Liver (tissue), 9 donors: ENCODE data around the gene ARHGEF28. TPM values are rescaled to one million over a fixed set of nuclear protein-coding genes. Genes with fewer than 3 reads are reported as not detected.

Experiments
- DNase-seq: peaks from one replicate; pipeline ENCODE4 v3.0.0-alpha.2; 2017; ENCODE audit warnings: low spot score
- H3K27ac ChIP-seq, 2 donors: one replicate each; pipeline ENCODE4 v1.7.0; 2013; ENCODE audit warnings: inconsistent platforms in 2 of 2, low read length in 2 of 2, control low read depth in 1 of 2, low read depth in 1 of 2, mild to moderate bottlenecking in 1 of 2
- H3K27me3 ChIP-seq, 4 donors: one replicate each; pipeline versions ENCODE4 v1.6.1 to v1.7.0; 2013; ENCODE audit warnings: low read length in 3 of 4, inconsistent platforms in 1 of 4, mild to moderate bottlenecking in 1 of 4, moderate library complexity in 1 of 4; ENCODE audit not compliant: control insufficient read depth in 4 of 4, insufficient read depth in 4 of 4
- H3K36me3 ChIP-seq, 4 donors: one replicate each; pipeline versions ENCODE4 v1.6.1 to v1.7.0; 2013; ENCODE audit warnings: low read length in 3 of 4, mild to moderate bottlenecking in 3 of 4, low read depth in 1 of 4, moderate library complexity in 1 of 4; ENCODE audit not compliant: control insufficient read depth in 4 of 4, insufficient read depth in 3 of 4
- H3K4me1 ChIP-seq, 4 donors: one replicate each; pipeline versions ENCODE4 v1.6.1 to v1.7.0; 2013; ENCODE audit warnings: low read length in 3 of 4, mild to moderate bottlenecking in 3 of 4, moderate library complexity in 1 of 4; ENCODE audit not compliant: control insufficient read depth in 4 of 4, insufficient read depth in 4 of 4
- H3K4me3 ChIP-seq, 3 donors: one replicate each; pipeline versions ENCODE4 v1.6.1 to v1.7.0; 2013; ENCODE audit warnings: low read length in 3 of 3, control low read depth in 1 of 3, low read depth in 1 of 3, mild to moderate bottlenecking in 1 of 3
- H3K9ac ChIP-seq, 2 donors: one replicate each; pipeline ENCODE4 v1.7.0; 2013; ENCODE audit warnings: low read length in 2 of 2, mild to moderate bottlenecking in 2 of 2, moderate library complexity in 2 of 2, control low read depth in 1 of 2, low read depth in 1 of 2
- H3K9me3 ChIP-seq, 4 donors: one replicate each; pipeline versions ENCODE4 v1.6.1 to v1.7.0; 2013; ENCODE audit warnings: low read length in 3 of 4; ENCODE audit not compliant: control insufficient read depth in 4 of 4
- EGR1 ChIP-seq, 2 donors: IDR thresholded peaks; 2 replicates each; pipeline ENCODE4 v1.6.1; 2016 to 2018; ENCODE audit warnings: antibody characterized with exemption in 2 of 2, low read depth in 2 of 2
- FOXA1 ChIP-seq: IDR thresholded peaks from 2 replicates; pipeline ENCODE4 v1.6.1; 2016; ENCODE audit warnings: antibody characterized with exemption
- FOXA2 ChIP-seq: IDR thresholded peaks from 2 replicates; pipeline ENCODE4 v1.6.1; 2016; ENCODE audit warnings: antibody characterized with exemption
- GABPA ChIP-seq, 2 donors: IDR thresholded peaks in 1 of 2; conservative IDR thresholded peaks in 1 of 2; 2 replicates each; pipeline ENCODE4 v1.6.1; 2016; ENCODE audit warnings: antibody characterized with exemption in 2 of 2, mild to moderate bottlenecking in 1 of 2, moderate library complexity in 1 of 2
- HNF4A ChIP-seq, 2 donors: conservative IDR thresholded peaks; 2 replicates each; pipeline ENCODE4 v1.6.1; 2016; ENCODE audit warnings: antibody characterized with exemption in 2 of 2, mild to moderate bottlenecking in 2 of 2
- HNF4G ChIP-seq: IDR thresholded peaks from 2 replicates; pipeline ENCODE4 v1.6.1; 2016; ENCODE audit warnings: antibody characterized with exemption
- JUND ChIP-seq, 2 donors: IDR thresholded peaks; 2 replicates each; pipeline ENCODE4 v1.6.1; 2016; ENCODE audit warnings: antibody characterized with exemption in 2 of 2
- NR2F2 ChIP-seq: IDR thresholded peaks from 2 replicates; pipeline ENCODE4 v1.6.1; 2016; ENCODE audit warnings: antibody characterized with exemption
- RAD21 ChIP-seq, 2 donors: IDR thresholded peaks; 2 replicates each; pipeline ENCODE4 v1.6.1; 2016; ENCODE audit warnings: antibody characterized with exemption in 2 of 2, mild to moderate bottlenecking in 2 of 2
- RXRA ChIP-seq, 2 donors: IDR thresholded peaks; 2 replicates each; pipeline ENCODE4 v1.6.1; 2017 to 2018; ENCODE audit warnings: antibody characterized with exemption in 2 of 2, mild to moderate bottlenecking in 1 of 2
- SP1 ChIP-seq: IDR thresholded peaks from 2 replicates; pipeline ENCODE4 v1.6.1; 2018; ENCODE audit warnings: antibody characterized with exemption, mild to moderate bottlenecking
- TAF1 ChIP-seq: conservative IDR thresholded peaks from 2 replicates; pipeline ENCODE4 v1.6.1; 2016; ENCODE audit warnings: antibody characterized with exemption, mild to moderate bottlenecking
- YY1 ChIP-seq: IDR thresholded peaks from 2 replicates; pipeline ENCODE4 v1.6.1; 2016; ENCODE audit warnings: antibody characterized with exemption, mild to moderate bottlenecking
- WGBS: extraction: QIAGEN DNeasy Blood & Tissue Kit; methylation state at CpG from one replicate; pipeline ENCODE4 v1.1.7; 2013; 5-methylcytosine and 5-hydroxymethylcytosine counted together
- polyA plus RNA-seq, 2 donors: library from polyadenylated mRNA; stranded (reverse) in 1 of 2; unstranded in 1 of 2; fragments of 200-250 nt in 1 of 2; fragments of >200 nt in 1 of 2; fragmentation: Nextera tagmentation in 1 of 2; extraction: Ambion mirVana in 1 of 2; gene quantifications; one replicate each; pipeline versions ENCODE4 v1.2.1 to v1.2.3, GENCODE V29; 2013 to 2015
- total RNA-seq, 2 donors: library from RNA; depleted of rRNA; stranded (reverse); fragments of >200 nt; gene quantifications; one replicate each; pipeline ENCODE4 v1.2.3, GENCODE V29; 2014
- TF ChIP-seq, protein P1 (sequence below): IDR thresholded peaks from 2 replicates; pipeline ENCODE4 v1.6.1; 2016; ENCODE audit warnings: antibody characterized with exemption
- TF ChIP-seq, protein P2 (sequence below): IDR thresholded peaks from 2 replicates; pipeline ENCODE4 v1.6.1; 2016; ENCODE audit warnings: antibody characterized with exemption, mild to moderate bottlenecking
- TF ChIP-seq, protein P3 (sequence below): fragments of 150-350 bp; IDR thresholded peaks from 2 replicates; pipeline ENCODE4 v1.5.1; 2017; ENCODE audit warnings: improper control_type of control experiment, low read depth, low read length; ENCODE audit not compliant: missing input control
- TF ChIP-seq, protein P4 (sequence below): IDR thresholded peaks from 2 replicates; pipeline ENCODE4 v1.6.1; 2016; ENCODE audit warnings: antibody characterized with exemption
- TF ChIP-seq, protein P5 (sequence below): IDR thresholded peaks from 2 replicates; pipeline ENCODE4 v1.6.1; 2016; ENCODE audit warnings: antibody characterized with exemption
- donor health status: healthy.
- donor health status: healthy.
- donor health status: healthy.
- donor health status: healthy.
- donor health status: healthy.

The ARHGEF28 gene
- total and polyA plus RNA-seq, 4 donors = 1.6 to 13.9 (median 3.6) TPM

DNA sequence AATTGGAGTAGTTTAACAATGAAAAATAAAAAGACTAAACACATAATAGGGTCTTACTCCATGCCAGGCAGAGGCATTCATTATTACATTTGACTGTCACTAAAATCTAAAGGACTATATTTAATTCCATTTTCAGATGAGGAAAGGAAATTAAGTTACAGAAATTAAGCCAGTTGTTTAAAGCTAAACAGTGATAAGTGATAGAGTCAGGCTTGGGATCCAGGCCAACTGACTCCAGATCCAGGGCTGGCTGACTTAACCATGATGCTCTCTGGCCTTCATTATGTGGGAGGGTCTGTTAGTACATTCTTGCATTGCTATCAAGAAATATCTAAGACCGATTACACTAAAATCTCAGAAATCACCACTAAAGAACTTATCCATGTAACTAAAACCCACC, 107.2 kb downstream of the ARHGEF28 start:
- peaks cover 3 to 12% (median 5%) of the 10 kb centered on the region in 4 donors for H3K4me1 ChIP-seq
- H3K36me3 ChIP-seq = no peaks in the 10 kb centered on the region
- WGBS = 76% methylated on average over 1 of the region's 1 CpG
- H3K9me3 ChIP-seq = no peaks in the 10 kb centered on the region
- H3K27me3 ChIP-seq = no peaks in the 10 kb centered on the region
- no peak overlapping the region for H3K9ac ChIP-seq
- no peak overlapping the region for H3K27ac ChIP-seq
- TF ChIP-seq, protein P1, sequence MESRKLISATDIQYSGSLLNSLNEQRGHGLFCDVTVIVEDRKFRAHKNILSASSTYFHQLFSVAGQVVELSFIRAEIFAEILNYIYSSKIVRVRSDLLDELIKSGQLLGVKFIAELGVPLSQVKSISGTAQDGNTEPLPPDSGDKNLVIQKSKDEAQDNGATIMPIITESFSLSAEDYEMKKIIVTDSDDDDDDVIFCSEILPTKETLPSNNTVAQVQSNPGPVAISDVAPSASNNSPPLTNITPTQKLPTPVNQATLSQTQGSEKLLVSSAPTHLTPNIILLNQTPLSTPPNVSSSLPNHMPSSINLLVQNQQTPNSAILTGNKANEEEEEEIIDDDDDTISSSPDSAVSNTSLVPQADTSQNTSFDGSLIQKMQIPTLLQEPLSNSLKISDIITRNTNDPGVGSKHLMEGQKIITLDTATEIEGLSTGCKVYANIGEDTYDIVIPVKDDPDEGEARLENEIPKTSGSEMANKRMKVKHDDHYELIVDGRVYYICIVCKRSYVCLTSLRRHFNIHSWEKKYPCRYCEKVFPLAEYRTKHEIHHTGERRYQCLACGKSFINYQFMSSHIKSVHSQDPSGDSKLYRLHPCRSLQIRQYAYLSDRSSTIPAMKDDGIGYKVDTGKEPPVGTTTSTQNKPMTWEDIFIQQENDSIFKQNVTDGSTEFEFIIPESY = no peak
- TF ChIP-seq, protein P2, sequence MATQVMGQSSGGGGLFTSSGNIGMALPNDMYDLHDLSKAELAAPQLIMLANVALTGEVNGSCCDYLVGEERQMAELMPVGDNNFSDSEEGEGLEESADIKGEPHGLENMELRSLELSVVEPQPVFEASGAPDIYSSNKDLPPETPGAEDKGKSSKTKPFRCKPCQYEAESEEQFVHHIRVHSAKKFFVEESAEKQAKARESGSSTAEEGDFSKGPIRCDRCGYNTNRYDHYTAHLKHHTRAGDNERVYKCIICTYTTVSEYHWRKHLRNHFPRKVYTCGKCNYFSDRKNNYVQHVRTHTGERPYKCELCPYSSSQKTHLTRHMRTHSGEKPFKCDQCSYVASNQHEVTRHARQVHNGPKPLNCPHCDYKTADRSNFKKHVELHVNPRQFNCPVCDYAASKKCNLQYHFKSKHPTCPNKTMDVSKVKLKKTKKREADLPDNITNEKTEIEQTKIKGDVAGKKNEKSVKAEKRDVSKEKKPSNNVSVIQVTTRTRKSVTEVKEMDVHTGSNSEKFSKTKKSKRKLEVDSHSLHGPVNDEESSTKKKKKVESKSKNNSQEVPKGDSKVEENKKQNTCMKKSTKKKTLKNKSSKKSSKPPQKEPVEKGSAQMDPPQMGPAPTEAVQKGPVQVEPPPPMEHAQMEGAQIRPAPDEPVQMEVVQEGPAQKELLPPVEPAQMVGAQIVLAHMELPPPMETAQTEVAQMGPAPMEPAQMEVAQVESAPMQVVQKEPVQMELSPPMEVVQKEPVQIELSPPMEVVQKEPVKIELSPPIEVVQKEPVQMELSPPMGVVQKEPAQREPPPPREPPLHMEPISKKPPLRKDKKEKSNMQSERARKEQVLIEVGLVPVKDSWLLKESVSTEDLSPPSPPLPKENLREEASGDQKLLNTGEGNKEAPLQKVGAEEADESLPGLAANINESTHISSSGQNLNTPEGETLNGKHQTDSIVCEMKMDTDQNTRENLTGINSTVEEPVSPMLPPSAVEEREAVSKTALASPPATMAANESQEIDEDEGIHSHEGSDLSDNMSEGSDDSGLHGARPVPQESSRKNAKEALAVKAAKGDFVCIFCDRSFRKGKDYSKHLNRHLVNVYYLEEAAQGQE = no peak
- TF ChIP-seq, protein P3, sequence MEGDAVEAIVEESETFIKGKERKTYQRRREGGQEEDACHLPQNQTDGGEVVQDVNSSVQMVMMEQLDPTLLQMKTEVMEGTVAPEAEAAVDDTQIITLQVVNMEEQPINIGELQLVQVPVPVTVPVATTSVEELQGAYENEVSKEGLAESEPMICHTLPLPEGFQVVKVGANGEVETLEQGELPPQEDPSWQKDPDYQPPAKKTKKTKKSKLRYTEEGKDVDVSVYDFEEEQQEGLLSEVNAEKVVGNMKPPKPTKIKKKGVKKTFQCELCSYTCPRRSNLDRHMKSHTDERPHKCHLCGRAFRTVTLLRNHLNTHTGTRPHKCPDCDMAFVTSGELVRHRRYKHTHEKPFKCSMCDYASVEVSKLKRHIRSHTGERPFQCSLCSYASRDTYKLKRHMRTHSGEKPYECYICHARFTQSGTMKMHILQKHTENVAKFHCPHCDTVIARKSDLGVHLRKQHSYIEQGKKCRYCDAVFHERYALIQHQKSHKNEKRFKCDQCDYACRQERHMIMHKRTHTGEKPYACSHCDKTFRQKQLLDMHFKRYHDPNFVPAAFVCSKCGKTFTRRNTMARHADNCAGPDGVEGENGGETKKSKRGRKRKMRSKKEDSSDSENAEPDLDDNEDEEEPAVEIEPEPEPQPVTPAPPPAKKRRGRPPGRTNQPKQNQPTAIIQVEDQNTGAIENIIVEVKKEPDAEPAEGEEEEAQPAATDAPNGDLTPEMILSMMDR = no peak
- TF ChIP-seq RAD21 (IDR thresholded peaks at IDR 0.05) = no peak
- TF ChIP-seq, protein P4, sequence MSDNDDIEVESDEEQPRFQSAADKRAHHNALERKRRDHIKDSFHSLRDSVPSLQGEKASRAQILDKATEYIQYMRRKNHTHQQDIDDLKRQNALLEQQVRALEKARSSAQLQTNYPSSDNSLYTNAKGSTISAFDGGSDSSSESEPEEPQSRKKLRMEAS = no peak
- TF ChIP-seq JUND (IDR thresholded peaks at IDR 0.05) = no peak
- no peak for TF ChIP-seq SP1
- no peak for TF ChIP-seq GABPA (IDR thresholded peaks at IDR 0.05 in 1 of 2, conservative IDR thresholded peaks at IDR 0.05 in 1 of 2)
- TF ChIP-seq YY1 = no peak
- TF ChIP-seq RXRA (IDR thresholded peaks at IDR 0.05) = no peak
- TF ChIP-seq FOXA2 = no peak
- TF ChIP-seq, protein P5, sequence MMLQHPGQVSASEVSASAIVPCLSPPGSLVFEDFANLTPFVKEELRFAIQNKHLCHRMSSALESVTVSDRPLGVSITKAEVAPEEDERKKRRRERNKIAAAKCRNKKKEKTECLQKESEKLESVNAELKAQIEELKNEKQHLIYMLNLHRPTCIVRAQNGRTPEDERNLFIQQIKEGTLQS = no peak
- no peak for TF ChIP-seq HNF4G
- no peak for TF ChIP-seq NR2F2
- TF ChIP-seq FOXA1 = no peak
- TF ChIP-seq HNF4A (conservative IDR thresholded peaks at IDR 0.05) = no peak
- no peak for TF ChIP-seq EGR1 (IDR thresholded peaks at IDR 0.05; ENCODE audit: low read depth in 2 of 2)
- TF ChIP-seq TAF1 = no peak
- H3K4me3 ChIP-seq = no peak overlapping the region
- DNase-seq = no peak
